Fibroblast of lung (primary cell): Measurements from ENCODE around the gene LAMA1.
"Not testable (repeated sequence)": the region's sequence is repeated elsewhere in the genome, so short reads cannot be mapped to it uniquely, and the experiment has no call there.

Experiments used
- CTCF ChIP-seq, 2 donors: IDR thresholded peaks in 1 of 2; conservative IDR thresholded peaks in 1 of 2; 1 replicate in 1 of 2; 2 replicates in 1 of 2; pipeline ENCODE4 v1.5.1; 2011 to 2012; ENCODE audit warnings: low read length in 2 of 2, control low read depth in 1 of 2, inconsistent platforms in 1 of 2, low read depth in 1 of 2, mild to moderate bottlenecking in 1 of 2
- EZH2 ChIP-seq: IDR thresholded peaks from 2 replicates; pipeline ENCODE4 v1.5.1; 2012; ENCODE audit warnings: low read length, control low read depth, mild to moderate bottlenecking; ENCODE audit errors: missing control alignments

GRCh38 chr18:6938403-6938802, 179.2 kb downstream of the LAMA1 start:
- TF ChIP-seq CTCF (conservative IDR thresholded peaks at IDR 0.05 in 1 of 2, IDR thresholded peaks at IDR 0.05 in 1 of 2; ENCODE audit: low read depth in 1 of 2, low read length in 2 of 2); EZH2: not testable (repeated sequence)
